PC-3 (cell line): ENCODE data around the gene GAS2. TPM values are rescaled to one million over a fixed set of nuclear protein-coding genes. Genes with fewer than 3 reads are reported as not detected.

Source experiments
- ATAC-seq: fragments of 200-7000 bp; cut with Tn5 transposase; 2 replicates; pipeline ENCODE4 v1.9.1; 2020; ENCODE audit warnings: mild to moderate bottlenecking, moderate library complexity
- BruUV-seq: library from RNA; stranded (reverse); fragments of 400-500 nt; replicated peaks from 2 replicates; lab custom pipeline; 2021; lab: Mats Ljungman, UMichigan
- CTCF ChIA-PET: fragments of 300-600 bp; sonication (Branson Sonifier 250); formaldehyde crosslinking; loops from one replicate; lab custom pipeline; 2022; ENCODE audit warnings: antibody characterized with exemption; lab: Charles Lee
- POLR2A ChIA-PET: fragments of 300-600 bp; sonication (Branson Sonifier 250); formaldehyde crosslinking; loops from one replicate; lab custom pipeline; 2022; ENCODE audit warnings: antibody characterized with exemption; ENCODE audit not compliant: unreplicated experiment; lab: Charles Lee
- DNase-seq: peaks from one replicate; pipeline ENCODE4 v3.0.0-alpha.2; 2015
- H2AFZ ChIP-seq: fragments of 300-600 bp; sonication (generic); 2 replicates; pipeline ENCODE4 v1.6.0; 2016; ENCODE audit warnings: antibody characterized with exemption, low read length
- H3F3A ChIP-seq: fragments of 300-600 bp; sonication (generic); one replicate; pipeline ENCODE4 v1.6.0; 2017; ENCODE audit warnings: antibody characterized with exemption, low read length, control low read depth, mild to moderate bottlenecking; ENCODE audit not compliant: unreplicated experiment
- H3K27ac ChIP-seq: fragments of 300-600 bp; sonication (generic); 2 replicates; pipeline ENCODE4 v1.5.1; 2016; ENCODE audit warnings: mild to moderate bottlenecking, low read length
- H3K27me3 ChIP-seq: fragments of 300-600 bp; sonication (generic); 2 replicates; pipeline ENCODE4 v1.6.1; 2016; ENCODE audit warnings: low read length, mixed read lengths
- H3K36me3 ChIP-seq: fragments of 300-600 bp; sonication (generic); 2 replicates; pipeline ENCODE4 v1.6.1; 2016; ENCODE audit warnings: low read depth, mixed run types, low read length, mixed read lengths
- H3K4me1 ChIP-seq: fragments of 300-600 bp; sonication (generic); 2 replicates; pipeline ENCODE4 v1.5.1; 2016; ENCODE audit warnings: low read length; ENCODE audit not compliant: insufficient read depth
- H3K4me2 ChIP-seq: fragments of 300-600 bp; sonication (generic); 2 replicates; pipeline ENCODE4 v1.6.0; 2016; ENCODE audit warnings: low read length
- H3K4me3 ChIP-seq: fragments of 300-600 bp; sonication (generic); 2 replicates; pipeline ENCODE4 v1.5.1; 2016; ENCODE audit warnings: mild to moderate bottlenecking, low read length, mixed read lengths
- H3K79me2 ChIP-seq: fragments of 300-600 bp; sonication (generic); 2 replicates; pipeline ENCODE4 v1.6.1; 2017; ENCODE audit warnings: low read length, mixed read lengths
- H3K9ac ChIP-seq: fragments of 300-600 bp; sonication (generic); 2 replicates; pipeline ENCODE4 v1.6.0; 2016; ENCODE audit warnings: mild to moderate bottlenecking, low read length
- H3K9me2 ChIP-seq: fragments of 300-600 bp; sonication (generic); replicated peaks from 2 replicates; pipeline ENCODE4 v1.6.1; 2016; ENCODE audit warnings: mixed run types, low read length, mixed read lengths
- H3K9me3 ChIP-seq: fragments of 300-600 bp; sonication (generic); 2 replicates; pipeline ENCODE4 v1.6.1; 2016; ENCODE audit warnings: low read length, mixed read lengths
- H4K20me1 ChIP-seq: fragments of 300-600 bp; sonication (generic); 2 replicates; pipeline ENCODE4 v1.6.1; 2016; ENCODE audit warnings: low read length, mixed read lengths
- EZH2 ChIP-seq: fragments of 300-600 bp; sonication (generic); IDR thresholded peaks from one replicate; pipeline ENCODE4 v1.6.1; 2017; ENCODE audit warnings: antibody characterized with exemption, mild to moderate bottlenecking, low read length; ENCODE audit not compliant: unreplicated experiment
- EZH2phosphoT487 ChIP-seq: fragments of 300-600 bp; sonication (generic); IDR thresholded peaks from 2 replicates; pipeline ENCODE4 v1.6.1; 2018; ENCODE audit warnings: mild to moderate bottlenecking, antibody characterized with exemption, low read length, borderline replicate concordance
- intact Hi-C: fragments of 100-400 bp; cut with micrococcal nuclease; formaldehyde crosslinking; loops from 2 replicates; pipeline ENCODE4 v1.9.0; 2023
- total RNA-seq: library from RNA; depleted of rRNA; stranded (reverse); fragments of >200 nt; gene quantifications from 2 replicates; pipeline ENCODE4 v1.2.3, GENCODE V29; 2014
- TF ChIP-seq, protein P1 (sequence below): fragments of 300-600 bp; sonication (generic); conservative IDR thresholded peaks from 2 replicates; pipeline ENCODE4 v1.5.1; 2017; ENCODE audit warnings: antibody characterized with exemption, low read depth, mild to moderate bottlenecking, low read length

Gene GAS2
- total RNA-seq, 1 experiment from 2014 or later: not detected

DNA sequence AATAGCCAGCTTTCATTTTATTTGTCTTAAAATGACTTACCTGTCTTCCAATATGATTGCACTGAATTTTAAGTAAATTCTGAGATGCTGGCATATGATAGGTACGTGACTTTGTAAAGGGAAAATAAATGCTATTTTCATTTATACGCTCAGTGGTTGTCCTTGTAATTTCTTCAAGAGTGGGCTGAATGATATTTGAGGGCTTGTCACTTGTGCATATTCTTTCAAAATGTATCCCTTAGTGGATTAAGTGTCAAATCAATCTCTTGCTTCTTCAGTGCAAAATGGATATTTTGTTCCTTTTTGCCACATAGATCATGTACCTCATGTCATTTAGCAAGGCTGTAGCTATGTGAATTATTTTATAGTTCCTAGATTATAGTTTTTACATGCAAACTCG, 56.9 kb downstream of the GAS2 start:
- no peaks in the 10 kb centered on the region for H3K36me3 ChIP-seq
- no peaks in the 10 kb centered on the region for H3K9me2 ChIP-seq
- H3K9ac ChIP-seq: no peak overlapping the region
- H3K9me3 ChIP-seq: no peaks in the 10 kb centered on the region
- no peaks in the 10 kb centered on the region for H3K4me1 ChIP-seq
- intact Hi-C loops: no loop called here
- H2AFZ ChIP-seq: no peak overlapping the region
- POLR2A ChIA-PET: no interaction called here
- no peak overlapping the region for H3K4me2 ChIP-seq
- TF ChIP-seq EZH2: no peak
- TF ChIP-seq, protein P1, sequence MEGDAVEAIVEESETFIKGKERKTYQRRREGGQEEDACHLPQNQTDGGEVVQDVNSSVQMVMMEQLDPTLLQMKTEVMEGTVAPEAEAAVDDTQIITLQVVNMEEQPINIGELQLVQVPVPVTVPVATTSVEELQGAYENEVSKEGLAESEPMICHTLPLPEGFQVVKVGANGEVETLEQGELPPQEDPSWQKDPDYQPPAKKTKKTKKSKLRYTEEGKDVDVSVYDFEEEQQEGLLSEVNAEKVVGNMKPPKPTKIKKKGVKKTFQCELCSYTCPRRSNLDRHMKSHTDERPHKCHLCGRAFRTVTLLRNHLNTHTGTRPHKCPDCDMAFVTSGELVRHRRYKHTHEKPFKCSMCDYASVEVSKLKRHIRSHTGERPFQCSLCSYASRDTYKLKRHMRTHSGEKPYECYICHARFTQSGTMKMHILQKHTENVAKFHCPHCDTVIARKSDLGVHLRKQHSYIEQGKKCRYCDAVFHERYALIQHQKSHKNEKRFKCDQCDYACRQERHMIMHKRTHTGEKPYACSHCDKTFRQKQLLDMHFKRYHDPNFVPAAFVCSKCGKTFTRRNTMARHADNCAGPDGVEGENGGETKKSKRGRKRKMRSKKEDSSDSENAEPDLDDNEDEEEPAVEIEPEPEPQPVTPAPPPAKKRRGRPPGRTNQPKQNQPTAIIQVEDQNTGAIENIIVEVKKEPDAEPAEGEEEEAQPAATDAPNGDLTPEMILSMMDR: no peak
- no peak for TF ChIP-seq EZH2phosphoT487
- ATAC-seq (no peak), DNase-seq (no peak)
- no peaks in the 10 kb centered on the region for H3F3A ChIP-seq
- no peaks in the 10 kb centered on the region for H4K20me1 ChIP-seq
- no peak overlapping the region for H3K4me3 ChIP-seq
- no peaks in the 10 kb centered on the region for H3K79me2 ChIP-seq
- no TSS peak for BruUV-seq
- no peak overlapping the region for H3K27ac ChIP-seq
- CTCF ChIA-PET: interaction anchor here (0.5 kb wide), 1 partner anchor 12 kb away, joined by 9 read pairs; no protein-coding TSS in a partner anchor
- H3K27me3 ChIP-seq: peaks cover 30% of the 10 kb centered on the region

DNA sequence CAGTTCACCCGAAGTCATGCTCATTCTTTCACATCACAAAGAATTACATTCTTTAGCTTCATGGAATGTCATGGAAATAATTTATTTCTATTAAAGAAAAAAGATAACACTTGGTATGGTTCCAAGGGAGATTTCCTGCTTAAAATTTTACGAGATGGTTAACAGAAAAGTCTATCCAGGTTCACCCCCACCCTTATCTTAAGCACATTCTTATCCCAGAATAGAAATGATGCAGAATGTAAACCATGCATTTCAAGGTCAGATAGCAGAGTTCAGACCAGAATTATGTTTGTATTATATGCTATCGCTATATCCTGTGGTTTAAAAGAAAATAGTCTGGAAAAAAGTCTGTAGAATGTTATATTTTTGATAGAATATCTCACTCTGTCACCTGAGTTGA, 58.7 kb downstream of the GAS2 start:
- H4K20me1 ChIP-seq: no peaks in the 10 kb centered on the region

More for the DNA sequence above, 58.7 kb downstream of the GAS2 start:
- H3K9ac ChIP-seq: no peak overlapping the region
- H3K4me1 ChIP-seq: no peaks in the 10 kb centered on the region
- no peak for TF ChIP-seq EZH2phosphoT487
- TF ChIP-seq EZH2: no peak
- TF ChIP-seq, protein P1: no peak
- H3F3A ChIP-seq: no peaks in the 10 kb centered on the region
- H2AFZ ChIP-seq: no peak overlapping the region
- H3K36me3 ChIP-seq: no peaks in the 10 kb centered on the region
- ChIA-PET CTCF (no interaction called here), POLR2A (no interaction called here)
- H3K4me2 ChIP-seq: no peak overlapping the region
- peaks cover 35% of the 10 kb centered on the region for H3K27me3 ChIP-seq
- H3K9me3 ChIP-seq: no peaks in the 10 kb centered on the region
- no peak overlapping the region for H3K4me3 ChIP-seq
- no peak overlapping the region for H3K27ac ChIP-seq
- intact Hi-C loops: no loop called here
- BruUV-seq: no TSS peak
- no peak for ATAC-seq
- no peaks in the 10 kb centered on the region for H3K9me2 ChIP-seq
- no peak for DNase-seq
- no peaks in the 10 kb centered on the region for H3K79me2 ChIP-seq
